Keratinocyte (primary cell): ENCODE results near the gene RAI14.

Source experiments
- CTCF ChIP-seq, 3 experiments: IDR thresholded peaks in 1 of 3; conservative IDR thresholded peaks in 1 of 3; optimal IDR thresholded peaks in 1 of 3; 2 replicates in 2 of 3; 3 replicates in 1 of 3; pipeline versions ENCODE3 to v1.5.1; 2011; ENCODE audit warnings: low read length in 3 of 3, mild to moderate bottlenecking in 3 of 3, moderate library complexity in 2 of 3, control low read depth in 1 of 3, inconsistent platforms in 1 of 3; ENCODE audit not compliant: insufficient read depth in 2 of 3; ENCODE audit errors: extremely low read depth in 1 of 3
- EZH2 ChIP-seq: IDR thresholded peaks from one replicate; pipeline ENCODE4 v1.6.1; 2012; ENCODE audit warnings: inconsistent platforms, mild to moderate bottlenecking, low read length, moderate library complexity

- TF ChIP-seq CTCF (optimal IDR thresholded peaks at IDR 0.05 in 1 of 3, IDR thresholded peaks at IDR 0.05 in 1 of 3, conservative IDR thresholded peaks at IDR 0.05 in 1 of 3; ENCODE audit: extremely low read depth in 1 of 3, insufficient read depth in 2 of 3, low read length in 3 of 3) (no peak), EZH2 (no peak)
These were observed 659 bp downstream of the RAI14 start for GRCh38 chr5:34656700-34657273.
